ENCODE results near the gene HERC2.
"Not testable (repeated sequence)": the region's sequence is repeated elsewhere in the genome, so short reads cannot be mapped to it uniquely, and the experiment has no call there.

Gene HERC2

DNA sequence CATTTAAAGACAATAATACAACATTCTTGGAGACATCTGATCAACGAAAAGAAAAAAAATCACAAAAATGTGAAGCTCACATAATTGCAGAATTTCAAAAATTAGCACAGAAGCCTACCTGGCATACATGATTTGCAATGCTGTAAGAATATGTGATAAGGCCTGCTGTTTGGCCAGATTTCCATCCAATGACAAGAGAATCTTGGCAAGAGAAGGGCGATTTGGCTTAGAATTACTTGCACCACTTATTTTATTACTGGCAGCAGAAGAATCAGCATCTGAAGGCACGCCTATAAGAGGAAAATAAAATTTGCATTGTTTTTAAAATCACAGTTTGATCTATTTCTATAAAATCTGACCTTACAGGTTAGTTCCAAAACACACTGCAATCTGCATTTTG, 152.6 kb downstream of the HERC2 start:
- no peak for DNase-seq

- DNase-seq = not testable (repeated sequence)
Observed at GRCh38 chr15:28168405-28169121, 153.4 kb downstream of the HERC2 start.

DNA sequence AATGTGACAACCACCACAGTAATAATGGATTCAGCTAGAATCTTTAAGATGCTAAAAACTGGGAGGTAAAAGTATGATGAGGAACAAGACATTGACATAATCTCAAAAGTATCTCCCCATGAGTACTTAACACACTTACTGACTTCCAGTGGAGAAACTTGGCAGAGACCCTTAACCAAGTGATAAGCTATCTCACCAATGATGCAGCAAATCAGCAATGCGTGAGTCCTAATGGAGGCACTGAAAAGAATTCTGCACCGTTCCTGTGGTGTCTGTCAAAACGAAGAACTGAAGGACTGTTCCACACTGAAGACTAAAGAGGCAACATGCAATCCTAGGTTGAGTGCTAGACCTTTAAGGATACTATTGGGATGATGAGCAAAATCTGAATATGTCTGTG, 154.9 kb downstream of the HERC2 start:
- DNase-seq = no peak

DNA sequence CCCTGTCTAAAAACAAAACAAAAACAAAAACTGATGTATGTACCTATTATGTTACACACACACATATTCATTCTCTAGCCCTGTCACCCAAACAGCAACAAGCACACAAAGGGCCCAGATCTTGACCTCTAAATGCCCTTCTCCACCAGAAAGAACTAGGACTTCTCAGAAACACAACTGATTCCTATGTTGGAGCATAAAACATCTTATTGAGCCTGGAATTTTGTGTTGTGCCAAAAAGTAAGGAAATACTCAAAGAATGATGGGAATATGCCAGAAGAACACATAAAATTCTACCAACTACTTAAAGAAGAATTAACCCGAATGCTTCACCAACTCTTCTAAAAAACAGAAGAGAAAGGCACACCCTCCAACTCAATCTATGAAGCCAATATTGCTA, 156.2 kb downstream of the HERC2 start:
- no peak for DNase-seq

DNA sequence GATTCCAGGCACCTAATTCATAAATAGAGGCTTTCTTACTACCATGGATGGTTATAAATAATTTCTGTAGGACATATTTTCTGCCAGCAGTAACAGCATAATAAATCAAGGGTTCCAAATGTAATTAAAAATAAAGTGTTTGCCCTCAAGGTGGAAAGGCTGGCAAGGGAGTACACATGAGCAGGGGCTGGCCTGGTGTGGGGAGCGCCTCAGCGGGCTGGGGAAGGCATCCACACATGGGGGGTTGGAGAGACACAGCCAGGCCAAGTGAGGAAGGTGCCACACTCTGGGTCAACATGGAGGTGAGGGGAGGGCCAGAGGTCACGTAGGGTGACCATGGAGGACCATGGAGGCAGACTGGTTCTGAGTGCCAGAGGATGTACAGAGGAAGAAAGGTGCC, 157.1 kb downstream of the HERC2 start:
- DNase-seq = no peak

DNA sequence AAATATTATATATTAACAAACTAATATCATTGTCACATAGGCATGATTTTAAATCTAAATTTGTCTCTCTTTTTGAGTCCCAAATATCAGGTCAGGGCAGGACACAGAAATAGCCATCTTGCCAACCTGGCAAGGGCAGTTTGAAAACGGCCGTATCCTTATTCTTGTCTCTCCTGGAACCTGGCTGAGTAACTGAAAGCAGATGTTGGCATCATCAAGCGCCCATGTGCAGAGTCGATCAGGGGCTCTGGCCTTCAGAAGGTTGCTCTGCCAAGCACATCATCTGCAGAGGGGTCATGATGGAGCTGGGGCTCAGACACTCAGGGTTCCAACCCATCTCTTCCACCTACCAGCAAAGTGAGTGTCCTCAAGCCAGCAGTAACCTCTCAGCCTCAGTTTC, 167.7 kb downstream of the HERC2 start:
- DNase-seq = no peak

- no peak for DNase-seq
Observed at GRCh38 chr15:28153492-28154119, 168.4 kb downstream of the HERC2 start.

DNA sequence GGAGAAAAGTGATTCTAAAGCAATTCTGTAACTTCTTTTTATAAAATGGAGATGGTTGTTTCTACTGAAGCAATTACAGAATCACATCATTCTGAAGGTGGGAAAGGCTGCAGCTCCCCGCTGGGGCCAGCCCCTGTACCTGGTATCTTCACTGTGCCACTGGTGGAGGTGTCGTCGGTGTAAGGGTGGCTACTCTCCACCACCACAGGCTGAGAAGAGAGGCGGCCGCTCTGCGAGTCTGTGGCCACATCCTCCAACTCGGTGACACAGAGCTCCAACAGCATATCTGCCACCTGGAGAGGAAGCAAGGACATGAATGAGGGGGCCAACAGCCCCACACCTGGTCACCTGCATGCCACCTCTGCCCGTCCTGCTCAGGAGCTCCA, 169.4 kb downstream of the HERC2 start:
- not testable (repeated sequence) for DNase-seq

GRCh38 chr15:28151864-28152537, 170.0 kb downstream of the HERC2 start:
- not testable (repeated sequence) for DNase-seq

- no peak for DNase-seq
Observed at GRCh38 chr15:28147801-28148200, 174.2 kb downstream of the HERC2 start.

GRCh38 chr15:28145419-28145818, 176.6 kb downstream of the HERC2 start:
- not testable (repeated sequence) for DNase-seq

DNA sequence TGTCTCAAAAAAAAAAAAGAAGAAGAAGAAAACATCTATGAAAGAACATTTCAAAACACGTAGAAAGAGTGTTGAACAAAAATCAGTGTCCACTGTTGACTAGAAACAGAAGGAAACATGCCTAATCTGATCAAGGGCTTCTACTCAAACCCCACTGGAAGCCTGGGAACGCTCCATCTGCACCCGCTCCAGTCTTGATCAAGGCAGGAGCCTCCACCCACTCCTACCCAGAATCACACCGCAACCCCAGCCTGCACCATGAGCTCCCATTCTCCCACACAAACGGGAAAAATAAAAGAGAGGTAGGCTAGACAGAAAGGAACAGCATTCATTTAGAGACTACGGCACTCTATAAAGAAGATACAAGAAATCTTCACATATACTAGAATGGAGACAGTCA, 181.9 kb downstream of the HERC2 start:
- no peak for DNase-seq

GRCh38 chr15:28137408-28138039, 184.5 kb downstream of the HERC2 start:
- not testable (repeated sequence) for DNase-seq

- not testable (repeated sequence) for DNase-seq
Observed at GRCh38 chr15:28136236-28136904, 185.6 kb downstream of the HERC2 start.

DNA sequence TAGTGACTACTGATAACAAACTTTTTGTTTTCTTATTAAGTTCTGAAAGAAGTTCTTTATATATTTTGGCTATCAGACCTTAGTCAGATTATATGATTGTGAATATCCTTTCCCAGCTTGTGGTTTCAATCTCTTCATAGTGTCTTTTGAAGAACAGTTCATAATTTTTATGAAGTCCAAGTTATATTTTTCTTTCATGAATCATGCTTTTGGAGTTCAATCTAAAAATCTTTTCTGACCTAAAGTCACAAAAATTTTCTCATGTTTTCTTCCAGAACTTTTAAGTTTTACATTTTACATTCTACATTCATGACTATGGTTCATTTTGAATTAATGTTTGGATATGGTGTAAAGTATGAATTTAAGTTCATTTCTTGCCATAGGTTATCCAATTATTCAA, 188.7 kb downstream of the HERC2 start:
- no peak for DNase-seq

GRCh38 chr15:28132524-28133275, 189.3 kb downstream of the HERC2 start:
- DNase-seq = no peak

DNA sequence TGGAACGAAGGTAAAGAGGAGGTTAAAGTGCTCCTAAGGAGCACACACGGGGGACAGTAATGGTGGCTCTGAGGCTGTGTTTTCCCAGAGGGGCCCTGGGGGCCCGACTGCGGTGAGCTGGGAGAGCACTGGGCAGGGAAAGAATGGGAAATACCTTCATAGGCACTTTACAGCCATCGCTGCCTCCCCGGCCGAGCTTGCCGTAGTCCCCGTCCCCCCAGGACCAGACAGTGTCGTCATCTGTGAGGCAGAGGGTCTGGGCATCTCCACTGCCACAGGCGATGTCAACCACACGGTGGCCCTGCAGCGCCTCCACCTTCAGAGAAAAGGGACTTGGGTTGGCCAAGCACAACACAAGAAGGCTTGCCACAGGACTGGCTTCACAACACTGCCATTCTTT, 190.0 kb downstream of the HERC2 start:
- no peak for DNase-seq

- DNase-seq = no peak
Observed at GRCh38 chr15:28131400-28131799, 190.6 kb downstream of the HERC2 start.

GRCh38 chr15:28130651-28131050, 191.3 kb downstream of the HERC2 start:
- DNase-seq = no peak

- no peak for DNase-seq
Observed at GRCh38 chr15:28129231-28129848, 192.6 kb downstream of the HERC2 start.

DNA sequence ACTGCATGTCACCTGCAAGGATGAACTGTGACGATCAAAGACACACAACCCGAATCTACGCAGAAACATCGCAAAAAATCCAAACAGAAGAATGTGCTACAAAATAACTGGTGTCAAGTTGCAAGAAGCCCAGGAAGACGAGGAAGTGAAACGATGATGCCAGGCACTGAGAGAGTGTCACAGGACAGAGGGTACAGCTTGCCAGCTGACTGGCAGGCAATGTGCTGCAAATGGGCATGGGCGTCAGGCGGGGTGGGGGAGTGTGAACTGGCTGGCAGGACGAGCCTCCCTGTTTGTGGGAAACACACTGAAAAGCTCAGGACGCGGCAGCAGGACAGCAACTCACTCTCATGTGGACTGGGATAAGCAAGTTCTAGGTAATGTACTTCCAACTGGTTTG, 193.9 kb downstream of the HERC2 start:
- no peak for DNase-seq

GRCh38 chr15:28127036-28127435, 194.9 kb downstream of the HERC2 start:
- no peak for DNase-seq

Measured in right forelimb (tissue), 1 donor.